ENCODE data around the gene UCK1.
"Not testable (repeated sequence)": the region's sequence is repeated elsewhere in the genome, so short reads cannot be mapped to it uniquely, and the experiment has no call there.

The UCK1 gene

GRCh38 chr9:131523451-131524435 lies 7.3 kb downstream of the UCK1 start:
- DNase-seq (ENCODE audit: low spot score): no peak

- no peak for DNase-seq (ENCODE audit: low spot score)
These were observed 8.0 kb downstream of the UCK1 start for GRCh38 chr9:131523086-131523388.

- no peak for DNase-seq (ENCODE audit: low spot score)
These were observed 8.6 kb downstream of the UCK1 start for GRCh38 chr9:131522257-131523085.

GRCh38 chr9:131521822-131522221 lies 9.2 kb downstream of the UCK1 start:
- no peak for DNase-seq (ENCODE audit: low spot score)

GRCh38 chr9:131521203-131521602 lies 9.9 kb downstream of the UCK1 start:
- DNase-seq (ENCODE audit: low spot score): no peak

GRCh38 chr9:131520503-131520902 lies 10.6 kb downstream of the UCK1 start:
- DNase-seq (ENCODE audit: low spot score): no peak

- DNase-seq (ENCODE audit: low spot score): no peak
These were observed 12.5 kb downstream of the UCK1 start for GRCh38 chr9:131518553-131518952.

- DNase-seq (ENCODE audit: low spot score): no peak
These were observed 13.3 kb downstream of the UCK1 start for GRCh38 chr9:131517761-131518190.

GRCh38 chr9:131516930-131517329 lies 14.1 kb downstream of the UCK1 start:
- no peak for DNase-seq (ENCODE audit: low spot score)

- no peak for DNase-seq (ENCODE audit: low spot score)
These were observed 15.0 kb downstream of the UCK1 start for GRCh38 chr9:131516100-131516499.

GRCh38 chr9:131515559-131516031 lies 15.5 kb downstream of the UCK1 start:
- DNase-seq (ENCODE audit: low spot score): not testable (repeated sequence)

GRCh38 chr9:131513177-131513576 lies 17.9 kb downstream of the UCK1 start:
- no peak for DNase-seq (ENCODE audit: low spot score)

- DNase-seq (ENCODE audit: low spot score): no peak
These were observed 19.2 kb downstream of the UCK1 start for GRCh38 chr9:131511880-131512279.

- DNase-seq (ENCODE audit: low spot score): no peak
These were observed 19.6 kb downstream of the UCK1 start for GRCh38 chr9:131511416-131511815.

GRCh38 chr9:131505012-131505411 lies 26.1 kb downstream of the UCK1 start:
- DNase-seq (ENCODE audit: low spot score): no peak

- peak; percentile 63 for DNase-seq (ENCODE audit: low spot score)
These were observed 27.2 kb downstream of the UCK1 start for GRCh38 chr9:131503626-131504465.

GRCh38 chr9:131502781-131503625 lies 28.1 kb downstream of the UCK1 start, which contains the start of gene POMT1:
Gene POMT1 (plus strand): TSS chr9:131502918. CDS start chr9:131504219, 1,301 bp downstream.
- DNase-seq (ENCODE audit: low spot score): peak; percentile 90

- DNase-seq (ENCODE audit: low spot score): peak; percentile 70
These were observed 30.0 kb downstream of the UCK1 start for GRCh38 chr9:131500939-131501541.

- peak; percentile 76 for DNase-seq (ENCODE audit: low spot score)
These were observed 30.7 kb downstream of the UCK1 start for GRCh38 chr9:131500377-131500776.

- DNase-seq (ENCODE audit: low spot score): no peak
These were observed 31.8 kb downstream of the UCK1 start for GRCh38 chr9:131499254-131499767.
